Posterior cingulate gyrus (tissue), 11 donors: Measurements from ENCODE around the gene LOXHD1.
A peak's percentile ranks its signal among the peaks of the same experiment; 100 is the strongest.

Experiments used
- DNase-seq, 10 donors: peaks; one replicate each; pipeline versions ENCODE4 v3.0.0 to v3.0.0-alpha.2; 2020 to 2021; ENCODE audit warnings: mixed read lengths in 3 of 10
- intact Hi-C: fragments of 100-400 bp; cut with DNase I; formaldehyde crosslinking; loops from one replicate; pipeline ENCODE4 v1.15.1; 2023

Gene LOXHD1

GRCh38 chr18:46488471-46489213 is 168.4 kb downstream of the LOXHD1 start:
- no peak for DNase-seq
- intact Hi-C loops, result no loop called here

- no peak for DNase-seq
- intact Hi-C loops, result no loop called here
Observed at GRCh38 chr18:46485675-46486194, 171.3 kb downstream of the LOXHD1 start.

- intact Hi-C loops, result no loop called here
- peak in 1 of 10 donors; percentile 28 for DNase-seq
Observed at GRCh38 chr18:46484971-46485370, 172.0 kb downstream of the LOXHD1 start.

GRCh38 chr18:46482831-46483230 is 174.2 kb downstream of the LOXHD1 start:
- intact Hi-C loops, result no loop called here
- DNase-seq, result no peak

GRCh38 chr18:46481847-46482245 is 175.2 kb downstream of the LOXHD1 start:
- intact Hi-C loops, result no loop called here

GRCh38 chr18:46481048-46481846 is 175.8 kb downstream of the LOXHD1 start:
- intact Hi-C loops, result no loop called here
- peak in 2 of 10 donors; percentile 27 to 42 for DNase-seq

More at GRCh38 chr18:46481847-46482245, 175.2 kb downstream of the LOXHD1 start:
- no peak for DNase-seq

GRCh38 chr18:46480226-46480625 is 176.8 kb downstream of the LOXHD1 start:
- no peak for DNase-seq
- intact Hi-C loops, result no loop called here

- DNase-seq, result no peak
- intact Hi-C loops, result no loop called here
Observed at GRCh38 chr18:46478796-46479195, 178.2 kb downstream of the LOXHD1 start.

GRCh38 chr18:46477425-46478011 is 179.5 kb downstream of the LOXHD1 start:
- intact Hi-C loops, result no loop called here
- peak in 1 of 10 donors; percentile 82 for DNase-seq

- intact Hi-C loops, result no loop called here
- no peak for DNase-seq
Observed at GRCh38 chr18:46475390-46475752, 181.6 kb downstream of the LOXHD1 start.

GRCh38 chr18:46474487-46475389 is 182.3 kb downstream of the LOXHD1 start:
- intact Hi-C loops, result no loop called here
- no peak for DNase-seq

GRCh38 chr18:46471809-46472498 is 185.1 kb downstream of the LOXHD1 start:
- intact Hi-C loops, result no loop called here
- DNase-seq, result no peak

- intact Hi-C loops, result no loop called here
- no peak for DNase-seq
Observed at GRCh38 chr18:46470714-46471113, 186.3 kb downstream of the LOXHD1 start.

GRCh38 chr18:46469186-46469915 is 187.7 kb downstream of the LOXHD1 start:
- DNase-seq, result no peak
- intact Hi-C loops, result no loop called here

- intact Hi-C loops, result no loop called here
- no peak for DNase-seq
Observed at GRCh38 chr18:46468426-46469180, 188.4 kb downstream of the LOXHD1 start.

- no peak for DNase-seq
- intact Hi-C loops, result no loop called here
Observed at GRCh38 chr18:46466234-46467160, 190.5 kb downstream of the LOXHD1 start.
